Gastroesophageal sphincter (tissue), 3 donors: ENCODE data around the gene ABCG1.

Source experiments
- EP300 ChIP-seq: sonication (generic); formaldehyde crosslinking; IDR thresholded peaks from one replicate; pipeline ENCODE4 v1.6.1; 2017; ENCODE audit warnings: antibody characterized with exemption, mild to moderate bottlenecking
- POLR2A ChIP-seq, 2 donors: fragments of 450-650 bp; IDR thresholded peaks; one replicate each; pipeline ENCODE4 v1.6.1; 2017; ENCODE audit warnings: antibody characterized with exemption in 2 of 2, mild to moderate bottlenecking in 2 of 2, moderate library complexity in 1 of 2
- POLR2AphosphoS5 ChIP-seq: sonication (generic); formaldehyde crosslinking; IDR thresholded peaks from one replicate; pipeline ENCODE4 v1.6.1; 2017; ENCODE audit warnings: antibody characterized with exemption
- TF ChIP-seq, protein P1 (sequence below), 4 experiments: fragments of 200-600 bp in 2 of 4; fragments of 450-650 bp in 2 of 4; sonication (generic) in 1 of 4; IDR thresholded peaks; one replicate each; pipeline ENCODE4 v1.5.1; 2017 to 2019; ENCODE audit warnings: antibody characterized with exemption in 4 of 4, mild to moderate bottlenecking in 2 of 4, moderate library complexity in 2 of 4

- TF ChIP-seq POLR2A (IDR thresholded peaks at IDR 0.05) = no peak
- TF ChIP-seq, protein P1, sequence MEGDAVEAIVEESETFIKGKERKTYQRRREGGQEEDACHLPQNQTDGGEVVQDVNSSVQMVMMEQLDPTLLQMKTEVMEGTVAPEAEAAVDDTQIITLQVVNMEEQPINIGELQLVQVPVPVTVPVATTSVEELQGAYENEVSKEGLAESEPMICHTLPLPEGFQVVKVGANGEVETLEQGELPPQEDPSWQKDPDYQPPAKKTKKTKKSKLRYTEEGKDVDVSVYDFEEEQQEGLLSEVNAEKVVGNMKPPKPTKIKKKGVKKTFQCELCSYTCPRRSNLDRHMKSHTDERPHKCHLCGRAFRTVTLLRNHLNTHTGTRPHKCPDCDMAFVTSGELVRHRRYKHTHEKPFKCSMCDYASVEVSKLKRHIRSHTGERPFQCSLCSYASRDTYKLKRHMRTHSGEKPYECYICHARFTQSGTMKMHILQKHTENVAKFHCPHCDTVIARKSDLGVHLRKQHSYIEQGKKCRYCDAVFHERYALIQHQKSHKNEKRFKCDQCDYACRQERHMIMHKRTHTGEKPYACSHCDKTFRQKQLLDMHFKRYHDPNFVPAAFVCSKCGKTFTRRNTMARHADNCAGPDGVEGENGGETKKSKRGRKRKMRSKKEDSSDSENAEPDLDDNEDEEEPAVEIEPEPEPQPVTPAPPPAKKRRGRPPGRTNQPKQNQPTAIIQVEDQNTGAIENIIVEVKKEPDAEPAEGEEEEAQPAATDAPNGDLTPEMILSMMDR (IDR thresholded peaks at IDR 0.05) = no peak
- no peak for TF ChIP-seq EP300
- no peak for TF ChIP-seq POLR2AphosphoS5
Measured at GRCh38 chr21:42225042-42225441, 6.1 kb downstream of the ABCG1 start.
